HCT116 (cell line): ENCODE results near the gene STX19. TPM values are rescaled to one million over a fixed set of nuclear protein-coding genes. Genes with fewer than 3 reads are reported as not detected.
A peak's percentile ranks its signal among the peaks of the same experiment; 100 is the strongest.

Experiments used
- ATAC-seq: fragments of 200-7000 bp; cut with Tn5 transposase; 2 replicates; pipeline ENCODE4 v1.9.1; 2020; ENCODE audit warnings: mild to moderate bottlenecking, moderate library complexity
- BruUV-seq: library from RNA; stranded (reverse); fragments of 400-500 nt; replicated peaks from 2 replicates; lab custom pipeline; 2021; lab: Mats Ljungman, UMichigan
- CTCF ChIA-PET: fragments of 300-600 bp; sonication (Branson Sonifier 250); formaldehyde crosslinking; loops from one replicate; lab custom pipeline; 2021; ENCODE audit warnings: antibody characterized with exemption; lab: Charles Lee
- POLR2A ChIA-PET: fragments of 300-600, 350-600 bp; sonication (Branson Sonifier 250); formaldehyde crosslinking; loops from one replicate; lab custom pipeline; 2021; ENCODE audit warnings: antibody characterized with exemption; lab: Charles Lee
- RAD21 ChIA-PET, 2 experiments: fragments of 300-600 bp; sonication (Branson Sonifier 250); formaldehyde crosslinking; loops; one replicate each; lab custom pipeline; 2023; ENCODE audit warnings: low total read pairs in 2 of 2; ENCODE audit not compliant: uncharacterized antibody in 2 of 2, unreplicated experiment in 2 of 2, low non-redundant PET in 1 of 2; lab: Charles Lee
- DNase-seq: peaks from one replicate; pipeline ENCODE4 v3.0.0-alpha.2; 2010; ENCODE audit warnings: low read depth, low spot score
- H2AFZ ChIP-seq: fragments of 200-600 bp; shearing (Covaris generic), sonication (generic); 2 replicates; pipeline ENCODE4 v1.6.1; 2017; ENCODE audit warnings: low read depth, mixed run types, mixed read lengths, antibody characterized with exemption, low read length; ENCODE audit not compliant: poor library complexity, severe bottlenecking
- H3K27ac ChIP-seq: 2 replicates; pipeline ENCODE4 v1.5.1; 2012; ENCODE audit warnings: low read depth, low read length
- H3K27me3 ChIP-seq: fragments of 200-600 bp; sonication (generic); 2 replicates; pipeline ENCODE4 v1.6.1; 2016; ENCODE audit warnings: mixed run types, low read length, mixed read lengths; ENCODE audit not compliant: insufficient read depth
- H3K36me3 ChIP-seq, 2 experiments: fragments of 200-500 bp in 1 of 2; fragments of 200-600 bp in 1 of 2; sonication (Bioruptor generic) in 1 of 2; sonication (generic) in 1 of 2; 2 replicates each; pipeline versions ENCODE4 v1.5.1 to v1.6.1; 2014 to 2016; ENCODE audit warnings: low read length in 2 of 2, inconsistent platforms in 1 of 2, mixed read lengths in 1 of 2, mixed run types in 1 of 2; ENCODE audit not compliant: insufficient read depth in 2 of 2, control insufficient read depth in 1 of 2
- H3K4me1 ChIP-seq, 2 experiments: fragments of 200-600 bp in 1 of 2; sonication (generic) in 1 of 2; 2 replicates each; pipeline versions ENCODE4 v1.5.1 to v1.6.1; 2012 to 2017; ENCODE audit warnings: low read length in 2 of 2, inconsistent platforms in 1 of 2, mild to moderate bottlenecking in 1 of 2, mixed read lengths in 1 of 2, mixed run types in 1 of 2, moderate library complexity in 1 of 2; ENCODE audit not compliant: insufficient read depth in 2 of 2, control insufficient read depth in 1 of 2
- H3K4me2 ChIP-seq: fragments of 200-600 bp; sonication (generic); 2 replicates; pipeline ENCODE4 v1.6.1; 2017; ENCODE audit warnings: mixed run types, low read length, mixed read lengths
- H3K4me3 ChIP-seq, 2 experiments: fragments of 200-600 bp in 1 of 2; sonication (generic) in 1 of 2; replicated peaks in 1 of 2; 2 replicates each; pipeline ENCODE4 v1.5.1; 2011 to 2016; ENCODE audit warnings: low read length in 2 of 2, control low read depth in 1 of 2, low read depth in 1 of 2, mild to moderate bottlenecking in 1 of 2, mixed read lengths in 1 of 2, mixed run types in 1 of 2
- H3K79me2 ChIP-seq: fragments of 200-600 bp; sonication (generic); 2 replicates; pipeline ENCODE4 v1.6.1; 2017; ENCODE audit warnings: mild to moderate bottlenecking, mixed run types, low read length, moderate library complexity, mixed read lengths; ENCODE audit not compliant: insufficient read depth
- H3K9ac ChIP-seq: fragments of 200-600 bp; sonication (generic); 2 replicates; pipeline ENCODE4 v1.6.1; 2016; ENCODE audit warnings: low read length, mixed read lengths
- H3K9me2 ChIP-seq: fragments of 200-600 bp; sonication (generic), shearing (Covaris generic); 2 replicates; pipeline ENCODE4 v1.6.1; 2017; ENCODE audit warnings: mixed run types, mild to moderate bottlenecking, moderate library complexity; ENCODE audit not compliant: insufficient read depth
- H3K9me3 ChIP-seq, 2 experiments: fragments of 200-500 bp in 1 of 2; fragments of 200-600 bp in 1 of 2; sonication (Bioruptor generic) in 1 of 2; sonication (generic) in 1 of 2; 2 replicates each; pipeline ENCODE4 v1.6.1; 2014 to 2017; ENCODE audit warnings: low read length in 2 of 2, mixed read lengths in 2 of 2, inconsistent platforms in 1 of 2, low read depth in 1 of 2, mild to moderate bottlenecking in 1 of 2, mixed run types in 1 of 2, moderate library complexity in 1 of 2; ENCODE audit not compliant: control insufficient read depth in 1 of 2, insufficient read depth in 1 of 2
- H4K20me1 ChIP-seq: fragments of 200-600 bp; sonication (generic), shearing (Covaris generic); 2 replicates; pipeline ENCODE4 v1.6.1; 2017; ENCODE audit warnings: mixed run types, mild to moderate bottlenecking, moderate library complexity; ENCODE audit not compliant: insufficient read depth
- CBX3 ChIP-seq: IDR thresholded peaks from 2 replicates; pipeline ENCODE4 v1.6.1; 2012; ENCODE audit warnings: low read depth
- EGR1 ChIP-seq: IDR thresholded peaks from 2 replicates; pipeline ENCODE4 v1.6.1; 2012; ENCODE audit warnings: low read depth
- ELF1 ChIP-seq: IDR thresholded peaks from 2 replicates; pipeline ENCODE4 v1.6.1; 2012; ENCODE audit warnings: low read depth, borderline replicate concordance
- EZH2 ChIP-seq: fragments of 200-600 bp; sonication (generic); IDR thresholded peaks from 2 replicates; pipeline ENCODE4 v1.6.1; 2017; ENCODE audit warnings: antibody characterized with exemption, mixed run types
- EZH2phosphoT487 ChIP-seq: fragments of 200-600 bp; IDR thresholded peaks from 2 replicates; pipeline ENCODE4 v1.6.1; 2018; ENCODE audit warnings: antibody characterized with exemption, borderline replicate concordance
- POLR2AphosphoS5 ChIP-seq: IDR thresholded peaks from 2 replicates; pipeline ENCODE4 v1.6.1; 2011; ENCODE audit warnings: mild to moderate bottlenecking, low read depth, low read length, moderate library complexity
- RAD21 ChIP-seq: IDR thresholded peaks from 2 replicates; pipeline ENCODE4 v1.6.1; 2012; ENCODE audit warnings: low read depth, mild to moderate bottlenecking
- SP1 ChIP-seq: IDR thresholded peaks from 2 replicates; pipeline ENCODE4 v1.6.1; 2012; ENCODE audit warnings: low read depth
- SRF ChIP-seq: IDR thresholded peaks from 2 replicates; pipeline ENCODE4 v1.6.1; 2012; ENCODE audit warnings: low read depth
- ZFX ChIP-seq: fragments of 450-650 bp; IDR thresholded peaks from 2 replicates; pipeline ENCODE4 v1.6.1; 2017
- ZNF274 ChIP-seq: fragments of 200-500 bp; sonication (Bioruptor generic); IDR thresholded peaks from 2 replicates; pipeline ENCODE4 v1.6.1; 2014; ENCODE audit warnings: mild to moderate bottlenecking, low read depth, low read length, inconsistent platforms
- intact Hi-C: fragments of 100-400 bp; cut with micrococcal nuclease; formaldehyde crosslinking; loops from 2 replicates; pipeline ENCODE4 v1.10.0; 2022
- total RNA-seq: library from RNA; stranded (reverse); gene quantifications from one replicate; pipeline ENCODE4 v1.2.1, GENCODE V29; 2021; ENCODE audit not compliant: unreplicated experiment
- TF ChIP-seq, protein P1 (sequence below): IDR thresholded peaks from 2 replicates; pipeline ENCODE4 v1.6.1; 2012
- TF ChIP-seq, protein P2 (sequence below): IDR thresholded peaks from 2 replicates; pipeline ENCODE4 v1.6.1; 2012
- TF ChIP-seq, protein P3 (sequence below), 3 experiments: fragments of 200-600 bp in 1 of 3; sonication (generic) in 1 of 3; IDR thresholded peaks in 2 of 3; conservative IDR thresholded peaks in 1 of 3; 2 replicates each; pipeline ENCODE4 v1.5.1; 2012 to 2017; ENCODE audit warnings: low read depth in 2 of 3, low read length in 2 of 3, antibody characterized with exemption in 1 of 3, borderline replicate concordance in 1 of 3, control low read depth in 1 of 3, mild to moderate bottlenecking in 1 of 3, mixed read lengths in 1 of 3, mixed run types in 1 of 3, moderate library complexity in 1 of 3; ENCODE audit not compliant: insufficient read depth in 1 of 3
- TF ChIP-seq, protein P4 (sequence below): IDR thresholded peaks from 2 replicates; pipeline ENCODE4 v1.6.1; 2012; ENCODE audit warnings: low read depth

The STX19 gene
- total RNA-seq, 1 experiment from 2014 or later, result not detected

DNA sequence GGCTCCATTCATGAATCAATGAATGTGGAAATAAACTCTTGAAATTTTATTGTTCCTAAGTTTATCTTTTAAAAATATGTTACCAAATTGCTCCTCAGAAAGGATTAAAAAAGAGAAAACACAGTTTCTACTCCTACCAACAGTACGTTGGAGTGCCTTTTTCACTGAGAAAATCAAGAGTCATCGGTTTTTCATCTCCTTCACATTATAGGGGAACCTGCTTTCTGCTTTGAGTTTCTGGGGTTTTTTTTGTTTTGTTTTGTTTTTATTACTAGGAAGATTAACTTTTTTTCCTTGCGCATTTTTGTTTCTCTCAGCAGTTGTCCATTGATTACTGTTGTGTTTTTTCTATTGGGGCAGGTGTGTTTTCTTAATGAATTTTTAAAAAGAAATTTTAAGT lies 45.0 kb downstream of the STX19 start:
- Histone ChIP-seq H3K27me3 (no peaks in the 10 kb centered on the region), H3K4me1 (peaks cover 3 to 12% of the 10 kb centered on the region in 2 experiments; a peak in 2 of 4 replicates), H2AFZ (no peak overlapping the region), H3K27ac (no peak overlapping the region), H3K4me3 (no peak overlapping the region), H4K20me1 (no peaks in the 10 kb centered on the region), H3K36me3 (no peaks in the 10 kb centered on the region), H3K9me3 (no peaks in the 10 kb centered on the region), H3K4me2 (no peak overlapping the region)
- ATAC-seq (no peak), DNase-seq (no peak)
- ChIA-PET RAD21 (no interaction called here), CTCF (no interaction called here)
- TF ChIP-seq, protein P1, sequence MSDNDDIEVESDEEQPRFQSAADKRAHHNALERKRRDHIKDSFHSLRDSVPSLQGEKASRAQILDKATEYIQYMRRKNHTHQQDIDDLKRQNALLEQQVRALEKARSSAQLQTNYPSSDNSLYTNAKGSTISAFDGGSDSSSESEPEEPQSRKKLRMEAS, result no peak
- TF ChIP-seq EGR1, result no peak
- no peak for TF ChIP-seq POLR2AphosphoS5
- no peak for TF ChIP-seq SP1
- TF ChIP-seq, protein P2, sequence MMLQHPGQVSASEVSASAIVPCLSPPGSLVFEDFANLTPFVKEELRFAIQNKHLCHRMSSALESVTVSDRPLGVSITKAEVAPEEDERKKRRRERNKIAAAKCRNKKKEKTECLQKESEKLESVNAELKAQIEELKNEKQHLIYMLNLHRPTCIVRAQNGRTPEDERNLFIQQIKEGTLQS, result no peak
- TF ChIP-seq RAD21, result no peak
- TF ChIP-seq EZH2, result no peak
- TF ChIP-seq, all 23 proteins: peak for 0
- Histone ChIP-seq H3K79me2 (peaks cover 37% of the 10 kb centered on the region), H3K9me2 (no peaks in the 10 kb centered on the region), H3K9ac (no peak overlapping the region)
- no TSS peak for BruUV-seq
- intact Hi-C loops, result no loop called here
- POLR2A ChIA-PET, result no interaction called here

DNA sequence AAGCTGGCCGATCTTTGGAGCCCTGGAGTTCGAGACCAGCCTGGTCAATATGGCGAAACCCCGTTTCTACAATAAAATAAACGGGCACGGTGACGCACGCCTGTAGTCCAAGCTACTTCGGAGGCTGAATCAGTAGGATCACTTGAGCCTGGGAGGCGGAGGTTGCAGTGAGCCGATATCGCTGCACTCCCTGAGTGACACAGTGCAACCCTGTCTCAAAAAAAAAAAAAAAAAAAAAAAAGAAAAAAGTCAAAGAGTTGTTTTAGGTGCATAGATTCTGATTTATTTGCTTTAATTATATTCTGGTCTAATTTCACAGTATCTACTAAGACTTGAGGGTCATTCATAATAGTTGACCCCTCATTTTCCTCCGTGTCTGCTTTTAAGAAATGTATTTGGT lies 46.7 kb downstream of the STX19 start:
- BruUV-seq, result no TSS peak
- H3K4me1 ChIP-seq, result peaks cover 3 to 12% of the 10 kb centered on the region in 2 experiments; a peak in 2 of 4 replicates
- no peaks in the 10 kb centered on the region for H4K20me1 ChIP-seq
- no peaks in the 10 kb centered on the region for H3K9me2 ChIP-seq
- no peak overlapping the region for H3K4me3 ChIP-seq
- no peak overlapping the region for H3K9ac ChIP-seq
- ChIA-PET RAD21 (no interaction called here), CTCF (no interaction called here), POLR2A (interaction anchor here (1.1 kb wide), 1 partner anchor 81 kb away, joined by 3 read pairs; the partner anchor contains the start of gene DHFR2)
- no peak for DNase-seq
- H3K27me3 ChIP-seq, result no peaks in the 10 kb centered on the region
- ATAC-seq, result no peak
- no peak overlapping the region for H2AFZ ChIP-seq
- no peaks in the 10 kb centered on the region for H3K36me3 ChIP-seq
- intact Hi-C loops, result no loop called here
- H3K4me2 ChIP-seq, result peak overlapping the region; percentile 80; the same call in 1 of the 2 replicates
- H3K27ac ChIP-seq, result no peak overlapping the region
- peaks cover 37% of the 10 kb centered on the region for H3K79me2 ChIP-seq
- H3K9me3 ChIP-seq, result no peaks in the 10 kb centered on the region
- TF ChIP-seq ELF1, result no peak
- TF ChIP-seq EZH2phosphoT487, result no peak
- no peak for TF ChIP-seq ZFX
- TF ChIP-seq POLR2AphosphoS5, result no peak
- TF ChIP-seq, protein P3, sequence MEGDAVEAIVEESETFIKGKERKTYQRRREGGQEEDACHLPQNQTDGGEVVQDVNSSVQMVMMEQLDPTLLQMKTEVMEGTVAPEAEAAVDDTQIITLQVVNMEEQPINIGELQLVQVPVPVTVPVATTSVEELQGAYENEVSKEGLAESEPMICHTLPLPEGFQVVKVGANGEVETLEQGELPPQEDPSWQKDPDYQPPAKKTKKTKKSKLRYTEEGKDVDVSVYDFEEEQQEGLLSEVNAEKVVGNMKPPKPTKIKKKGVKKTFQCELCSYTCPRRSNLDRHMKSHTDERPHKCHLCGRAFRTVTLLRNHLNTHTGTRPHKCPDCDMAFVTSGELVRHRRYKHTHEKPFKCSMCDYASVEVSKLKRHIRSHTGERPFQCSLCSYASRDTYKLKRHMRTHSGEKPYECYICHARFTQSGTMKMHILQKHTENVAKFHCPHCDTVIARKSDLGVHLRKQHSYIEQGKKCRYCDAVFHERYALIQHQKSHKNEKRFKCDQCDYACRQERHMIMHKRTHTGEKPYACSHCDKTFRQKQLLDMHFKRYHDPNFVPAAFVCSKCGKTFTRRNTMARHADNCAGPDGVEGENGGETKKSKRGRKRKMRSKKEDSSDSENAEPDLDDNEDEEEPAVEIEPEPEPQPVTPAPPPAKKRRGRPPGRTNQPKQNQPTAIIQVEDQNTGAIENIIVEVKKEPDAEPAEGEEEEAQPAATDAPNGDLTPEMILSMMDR (IDR thresholded peaks at IDR 0.05 in 2 of 3, conservative IDR thresholded peaks at IDR 0.05 in 1 of 3; ENCODE audit: borderline replicate concordance in 1 of 3, insufficient read depth in 1 of 3, low read depth in 2 of 3, low read length in 2 of 3), result no peak
- TF ChIP-seq, protein P4, sequence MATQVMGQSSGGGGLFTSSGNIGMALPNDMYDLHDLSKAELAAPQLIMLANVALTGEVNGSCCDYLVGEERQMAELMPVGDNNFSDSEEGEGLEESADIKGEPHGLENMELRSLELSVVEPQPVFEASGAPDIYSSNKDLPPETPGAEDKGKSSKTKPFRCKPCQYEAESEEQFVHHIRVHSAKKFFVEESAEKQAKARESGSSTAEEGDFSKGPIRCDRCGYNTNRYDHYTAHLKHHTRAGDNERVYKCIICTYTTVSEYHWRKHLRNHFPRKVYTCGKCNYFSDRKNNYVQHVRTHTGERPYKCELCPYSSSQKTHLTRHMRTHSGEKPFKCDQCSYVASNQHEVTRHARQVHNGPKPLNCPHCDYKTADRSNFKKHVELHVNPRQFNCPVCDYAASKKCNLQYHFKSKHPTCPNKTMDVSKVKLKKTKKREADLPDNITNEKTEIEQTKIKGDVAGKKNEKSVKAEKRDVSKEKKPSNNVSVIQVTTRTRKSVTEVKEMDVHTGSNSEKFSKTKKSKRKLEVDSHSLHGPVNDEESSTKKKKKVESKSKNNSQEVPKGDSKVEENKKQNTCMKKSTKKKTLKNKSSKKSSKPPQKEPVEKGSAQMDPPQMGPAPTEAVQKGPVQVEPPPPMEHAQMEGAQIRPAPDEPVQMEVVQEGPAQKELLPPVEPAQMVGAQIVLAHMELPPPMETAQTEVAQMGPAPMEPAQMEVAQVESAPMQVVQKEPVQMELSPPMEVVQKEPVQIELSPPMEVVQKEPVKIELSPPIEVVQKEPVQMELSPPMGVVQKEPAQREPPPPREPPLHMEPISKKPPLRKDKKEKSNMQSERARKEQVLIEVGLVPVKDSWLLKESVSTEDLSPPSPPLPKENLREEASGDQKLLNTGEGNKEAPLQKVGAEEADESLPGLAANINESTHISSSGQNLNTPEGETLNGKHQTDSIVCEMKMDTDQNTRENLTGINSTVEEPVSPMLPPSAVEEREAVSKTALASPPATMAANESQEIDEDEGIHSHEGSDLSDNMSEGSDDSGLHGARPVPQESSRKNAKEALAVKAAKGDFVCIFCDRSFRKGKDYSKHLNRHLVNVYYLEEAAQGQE, result no peak
- TF ChIP-seq, protein P2, result no peak
- TF ChIP-seq SRF, result no peak
- no peak for TF ChIP-seq ZNF274
- no peak for TF ChIP-seq CBX3
- TF ChIP-seq EZH2, result no peak
- TF ChIP-seq EGR1, result no peak
